ENCODE results near the gene NTRK1. TPM values are rescaled to one million over a fixed set of nuclear protein-coding genes. Genes with fewer than 3 reads are reported as not detected.

NTRK1 gene
- total RNA-seq, 1 donor from 2014 or later, result not detected

DNA sequence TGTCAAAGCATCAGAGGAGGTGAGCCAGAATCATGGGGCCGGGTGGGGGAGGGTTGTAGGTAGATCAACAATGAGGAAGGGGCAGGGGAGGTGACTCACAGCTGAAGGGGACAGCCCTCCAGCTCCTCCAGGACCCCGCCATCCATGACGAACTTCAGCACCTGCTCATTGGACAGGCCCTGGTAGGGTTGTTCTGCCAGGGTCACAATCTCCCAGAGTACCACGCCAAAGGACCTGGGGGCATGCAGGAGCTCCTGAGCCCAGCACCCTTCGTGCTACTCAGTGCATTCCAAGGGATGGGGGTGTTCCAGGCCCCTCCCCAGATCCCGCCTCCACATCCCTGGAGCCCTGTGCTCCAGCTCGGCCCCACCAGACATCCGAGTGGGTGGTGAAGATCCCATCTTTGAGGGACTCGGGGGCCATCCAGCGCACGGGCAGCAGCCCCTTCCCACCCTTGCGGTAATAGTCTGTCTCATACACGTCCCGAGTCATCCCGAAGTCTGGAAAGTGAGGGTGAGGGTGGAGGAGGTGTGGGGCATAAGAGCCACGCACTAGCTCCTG, 19.3 kb upstream of the NTRK1 start:
- no peak overlapping the region for H3K27ac Mint-ChIP-seq (ENCODE audit: unreplicated experiment)
- peaks cover 64% of the 10 kb centered on the region for H3K27me3 Mint-ChIP-seq (ENCODE audit: unreplicated experiment)
- TF ChIP-seq, protein P1, sequence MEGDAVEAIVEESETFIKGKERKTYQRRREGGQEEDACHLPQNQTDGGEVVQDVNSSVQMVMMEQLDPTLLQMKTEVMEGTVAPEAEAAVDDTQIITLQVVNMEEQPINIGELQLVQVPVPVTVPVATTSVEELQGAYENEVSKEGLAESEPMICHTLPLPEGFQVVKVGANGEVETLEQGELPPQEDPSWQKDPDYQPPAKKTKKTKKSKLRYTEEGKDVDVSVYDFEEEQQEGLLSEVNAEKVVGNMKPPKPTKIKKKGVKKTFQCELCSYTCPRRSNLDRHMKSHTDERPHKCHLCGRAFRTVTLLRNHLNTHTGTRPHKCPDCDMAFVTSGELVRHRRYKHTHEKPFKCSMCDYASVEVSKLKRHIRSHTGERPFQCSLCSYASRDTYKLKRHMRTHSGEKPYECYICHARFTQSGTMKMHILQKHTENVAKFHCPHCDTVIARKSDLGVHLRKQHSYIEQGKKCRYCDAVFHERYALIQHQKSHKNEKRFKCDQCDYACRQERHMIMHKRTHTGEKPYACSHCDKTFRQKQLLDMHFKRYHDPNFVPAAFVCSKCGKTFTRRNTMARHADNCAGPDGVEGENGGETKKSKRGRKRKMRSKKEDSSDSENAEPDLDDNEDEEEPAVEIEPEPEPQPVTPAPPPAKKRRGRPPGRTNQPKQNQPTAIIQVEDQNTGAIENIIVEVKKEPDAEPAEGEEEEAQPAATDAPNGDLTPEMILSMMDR (IDR thresholded peaks at IDR 0.05), result no peak
- H3K4me1 Mint-ChIP-seq (ENCODE audit: unreplicated experiment), result no peaks in the 10 kb centered on the region
- no peak overlapping the region for H3K4me3 Mint-ChIP-seq (ENCODE audit: unreplicated experiment)
- H3K9me3 Mint-ChIP-seq (ENCODE audit: unreplicated experiment), result no peaks in the 10 kb centered on the region
- no peak for DNase-seq (ENCODE audit: extremely low spot score, unreplicated experiment)
- no peaks in the 10 kb centered on the region for H3K36me3 Mint-ChIP-seq (ENCODE audit: unreplicated experiment)

DNA sequence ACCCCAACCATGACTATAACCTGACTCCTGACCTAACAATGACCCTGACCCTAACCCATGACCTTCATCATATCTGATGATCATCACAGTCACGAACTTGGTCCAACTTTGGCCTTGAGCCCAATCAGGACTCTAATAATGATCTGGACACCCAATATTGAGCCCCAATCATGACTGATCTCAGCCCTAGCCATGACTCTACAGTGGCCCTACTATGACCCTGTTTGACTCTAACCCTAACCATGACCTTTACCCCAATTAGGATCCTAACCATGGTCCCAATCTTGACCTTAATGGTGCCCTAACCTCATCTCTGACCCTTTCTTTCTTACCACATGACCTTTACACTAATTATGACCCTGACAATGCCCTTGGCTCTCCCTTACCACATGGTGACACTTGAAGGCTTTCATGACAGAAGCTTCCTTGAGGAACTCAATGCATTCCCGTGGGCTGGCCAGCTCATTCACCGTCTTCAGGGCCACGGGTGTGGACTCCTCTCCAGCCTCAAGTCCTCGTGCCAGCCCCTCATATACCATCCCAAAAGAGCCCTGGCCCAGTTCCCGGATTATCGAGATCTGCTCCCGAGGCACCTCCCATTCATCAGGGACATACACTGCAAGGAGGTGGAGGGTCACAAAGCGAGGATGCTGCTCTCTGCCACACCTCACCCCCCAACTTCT, 17.9 kb upstream of the NTRK1 start:
- no peaks in the 10 kb centered on the region for H3K9me3 Mint-ChIP-seq (ENCODE audit: unreplicated experiment)
- H3K4me3 Mint-ChIP-seq (ENCODE audit: unreplicated experiment), result no peak overlapping the region
- H3K27me3 Mint-ChIP-seq (ENCODE audit: unreplicated experiment), result peaks cover 69% of the 10 kb centered on the region
- DNase-seq (ENCODE audit: extremely low spot score, unreplicated experiment), result no peak
- TF ChIP-seq, protein P1 (IDR thresholded peaks at IDR 0.05), result no peak
- no peaks in the 10 kb centered on the region for H3K4me1 Mint-ChIP-seq (ENCODE audit: unreplicated experiment)
- no peak overlapping the region for H3K27ac Mint-ChIP-seq (ENCODE audit: unreplicated experiment)
- H3K36me3 Mint-ChIP-seq (ENCODE audit: unreplicated experiment), result no peaks in the 10 kb centered on the region

DNA sequence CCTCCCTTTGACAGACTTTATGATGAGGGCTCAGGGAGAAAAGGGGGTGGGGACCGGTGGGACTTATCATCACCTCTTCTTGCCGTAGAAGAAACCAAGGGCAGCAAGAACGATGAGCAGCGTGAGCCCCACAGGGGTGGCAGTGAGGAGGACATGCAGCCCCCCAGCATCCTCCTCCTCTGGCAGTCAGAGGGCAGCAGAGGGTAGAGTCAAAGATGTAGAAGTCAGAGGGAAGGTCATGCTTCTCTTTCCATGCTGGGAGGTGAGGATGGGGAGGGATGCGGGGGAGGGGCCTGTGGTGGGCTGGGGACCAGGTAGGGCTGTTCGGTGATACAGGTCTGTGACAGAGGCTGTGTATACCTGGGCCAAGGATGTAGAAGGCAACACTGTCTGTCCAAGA, 16.6 kb upstream of the NTRK1 start:
- Mint-ChIP-seq H3K27me3 (ENCODE audit: unreplicated experiment) (peaks cover 73% of the 10 kb centered on the region), H3K4me3 (ENCODE audit: unreplicated experiment) (no peak overlapping the region), H3K9me3 (ENCODE audit: unreplicated experiment) (no peaks in the 10 kb centered on the region), H3K4me1 (ENCODE audit: unreplicated experiment) (no peaks in the 10 kb centered on the region), H3K36me3 (ENCODE audit: unreplicated experiment) (no peaks in the 10 kb centered on the region), H3K27ac (ENCODE audit: unreplicated experiment) (no peak overlapping the region)
- no peak for DNase-seq (ENCODE audit: extremely low spot score, unreplicated experiment)
- TF ChIP-seq, protein P1 (IDR thresholded peaks at IDR 0.05), result no peak

DNA sequence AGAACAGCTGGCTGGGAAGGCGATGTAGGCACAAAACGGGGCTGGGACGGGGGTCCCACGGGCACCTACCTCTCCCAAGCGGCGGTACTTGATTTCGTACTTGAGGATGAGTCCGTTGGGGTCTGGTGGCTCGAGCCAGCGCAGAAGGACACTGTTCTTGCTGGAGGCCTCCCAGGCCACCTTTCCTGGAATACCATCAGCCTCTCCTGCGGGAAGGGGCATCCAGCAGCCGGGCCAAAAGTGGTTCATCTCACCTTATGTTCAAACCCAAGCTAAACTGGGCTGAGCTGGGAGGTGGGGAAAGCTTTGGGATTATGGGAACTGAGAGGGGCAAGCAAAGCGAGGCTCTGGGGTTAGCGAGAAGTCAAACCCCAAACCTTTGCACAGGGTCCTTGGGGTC, 16.0 kb upstream of the NTRK1 start:
- peaks cover 72% of the 10 kb centered on the region for H3K27me3 Mint-ChIP-seq (ENCODE audit: unreplicated experiment)
- no peaks in the 10 kb centered on the region for H3K4me1 Mint-ChIP-seq (ENCODE audit: unreplicated experiment)
- no peak for DNase-seq (ENCODE audit: extremely low spot score, unreplicated experiment)
- H3K27ac Mint-ChIP-seq (ENCODE audit: unreplicated experiment), result no peak overlapping the region
- TF ChIP-seq, protein P1 (IDR thresholded peaks at IDR 0.05), result no peak
- H3K36me3 Mint-ChIP-seq (ENCODE audit: unreplicated experiment), result no peaks in the 10 kb centered on the region
- no peak overlapping the region for H3K4me3 Mint-ChIP-seq (ENCODE audit: unreplicated experiment)
- no peaks in the 10 kb centered on the region for H3K9me3 Mint-ChIP-seq (ENCODE audit: unreplicated experiment)

DNA sequence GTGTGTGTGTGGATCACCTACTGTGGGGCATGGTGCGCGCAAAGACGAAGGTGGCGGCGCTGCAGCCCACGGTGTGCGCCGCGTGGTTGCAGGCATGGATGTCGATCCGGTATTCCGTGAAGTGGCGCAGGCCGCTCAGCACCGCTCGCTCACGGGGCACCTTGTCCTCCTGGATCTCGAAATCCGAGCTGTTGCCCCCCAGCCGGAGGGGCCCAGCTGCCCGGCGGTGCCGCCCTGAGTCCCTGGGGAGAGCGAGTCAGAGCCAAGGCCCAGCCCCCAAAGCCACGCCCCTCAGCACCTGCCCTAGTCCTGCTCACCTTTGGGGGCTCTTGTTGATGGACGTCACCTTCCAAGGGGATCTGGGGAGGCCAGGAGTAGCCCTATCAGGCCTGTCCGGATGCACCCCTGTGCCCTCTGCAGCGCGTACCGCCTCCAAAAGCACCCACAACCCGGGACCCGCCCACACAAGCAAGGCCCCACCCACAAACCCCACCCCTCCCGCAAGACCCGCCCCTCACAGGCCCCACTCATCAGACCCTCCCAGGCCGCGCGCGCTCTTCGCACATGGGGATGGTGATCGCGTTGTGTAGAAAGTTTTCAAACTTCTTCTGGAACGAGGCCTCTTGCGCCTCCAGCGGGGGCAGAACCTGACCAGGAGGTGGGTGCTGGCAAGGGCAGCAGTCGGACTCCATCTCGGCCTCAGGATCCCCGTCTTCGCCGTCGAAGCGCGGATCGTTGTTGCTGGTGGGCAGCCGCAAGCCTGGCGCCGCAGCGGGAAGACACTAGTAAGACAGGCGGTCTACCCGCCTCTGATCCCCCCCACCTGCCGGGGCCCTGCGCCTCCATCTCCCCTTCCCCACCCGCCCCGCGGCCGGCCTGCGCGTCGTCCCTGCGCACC, 15.4 kb upstream of the NTRK1 start:
- Mint-ChIP-seq H3K27ac (ENCODE audit: unreplicated experiment) (no peak overlapping the region), H3K36me3 (ENCODE audit: unreplicated experiment) (no peaks in the 10 kb centered on the region), H3K4me3 (ENCODE audit: unreplicated experiment) (no peak overlapping the region)

More for the DNA sequence above, 15.4 kb upstream of the NTRK1 start:
- Mint-ChIP-seq H3K27me3 (ENCODE audit: unreplicated experiment) (peaks cover 68% of the 10 kb centered on the region), H3K4me1 (ENCODE audit: unreplicated experiment) (no peaks in the 10 kb centered on the region), H3K9me3 (ENCODE audit: unreplicated experiment) (no peaks in the 10 kb centered on the region)
- DNase-seq (ENCODE audit: extremely low spot score, unreplicated experiment), result no peak
- TF ChIP-seq, protein P1 (IDR thresholded peaks at IDR 0.05), result no peak

Data from osteocyte (in vitro differentiated cells).